Measurements from ENCODE around the gene ANKRD27.

ANKRD27 gene

GRCh38 chr19:32649751-32650150 is 25.2 kb downstream of the ANKRD27 start:
- Histone ChIP-seq H3K36me3 (ENCODE audit: insufficient read depth, low read length) (peaks cover 37% of the 10 kb centered on the region), H3K4me2 (ENCODE audit: insufficient read depth, low read length) (no peak overlapping the region), H3K27ac (ENCODE audit: low read length) (no peak overlapping the region), H3K4me1 (ENCODE audit: insufficient read depth, low read length) (no peaks in the 10 kb centered on the region), H4K20me1 (ENCODE audit: insufficient read depth, low read length) (no peaks in the 10 kb centered on the region), H3K9me3 (ENCODE audit: insufficient read depth, low read length, severe bottlenecking) (no peaks in the 10 kb centered on the region), H3K27me3 (ENCODE audit: insufficient read depth, low read length, poor library complexity) (no peaks in the 10 kb centered on the region), H3K79me2 (ENCODE audit: insufficient read depth, low read length) (peaks cover 4% of the 10 kb centered on the region; the same call in 1 of the 2 replicates), H3K4me3 (ENCODE audit: low read depth in 1 of 2, low read length in 2 of 2) (no peak overlapping the region), H3K9ac (ENCODE audit: low read depth, low read length) (no peak overlapping the region), H2AFZ (ENCODE audit: low read depth, low read length) (no peak overlapping the region)
- ATAC-seq (ENCODE audit: insufficient read depth, low read depth) (no peak), DNase-seq (no peak)
- no peak for TF ChIP-seq EZH2 (IDR thresholded peaks at IDR 0.05; ENCODE audit: borderline replicate concordance, low read depth, low read length, severe bottlenecking)
- TF ChIP-seq CTCF (IDR thresholded peaks at IDR 0.05; ENCODE audit: borderline replicate concordance, extremely low read depth, low read length, poor library complexity, severe bottlenecking) = no peak

GRCh38 chr19:32647361-32647760 is 27.6 kb downstream of the ANKRD27 start:
- Histone ChIP-seq H3K4me3 (ENCODE audit: low read depth in 1 of 2, low read length in 2 of 2) (no peak overlapping the region), H4K20me1 (ENCODE audit: insufficient read depth, low read length) (no peaks in the 10 kb centered on the region), H3K9ac (ENCODE audit: low read depth, low read length) (no peak overlapping the region), H3K4me1 (ENCODE audit: insufficient read depth, low read length) (no peaks in the 10 kb centered on the region), H2AFZ (ENCODE audit: low read depth, low read length) (no peak overlapping the region), H3K4me2 (ENCODE audit: insufficient read depth, low read length) (no peak overlapping the region), H3K27me3 (ENCODE audit: insufficient read depth, low read length, poor library complexity) (no peaks in the 10 kb centered on the region), H3K27ac (ENCODE audit: low read length) (no peak overlapping the region), H3K9me3 (ENCODE audit: insufficient read depth, low read length, severe bottlenecking) (no peaks in the 10 kb centered on the region), H3K79me2 (ENCODE audit: insufficient read depth, low read length) (no peaks in the 10 kb centered on the region), H3K36me3 (ENCODE audit: insufficient read depth, low read length) (peaks cover 54% of the 10 kb centered on the region)
- TF ChIP-seq CTCF (IDR thresholded peaks at IDR 0.05; ENCODE audit: borderline replicate concordance, extremely low read depth, low read length, poor library complexity, severe bottlenecking) (no peak), EZH2 (IDR thresholded peaks at IDR 0.05; ENCODE audit: borderline replicate concordance, low read depth, low read length, severe bottlenecking) (no peak)
- DNase-seq (no peak), ATAC-seq (ENCODE audit: insufficient read depth, low read depth) (no peak)

GRCh38 chr19:32646556-32646955 is 28.4 kb downstream of the ANKRD27 start:
- Histone ChIP-seq H3K9ac (ENCODE audit: low read depth, low read length) (no peak overlapping the region), H3K36me3 (ENCODE audit: insufficient read depth, low read length) (peaks cover 62% of the 10 kb centered on the region), H3K79me2 (ENCODE audit: insufficient read depth, low read length) (no peaks in the 10 kb centered on the region), H3K4me3 (ENCODE audit: low read depth in 1 of 2, low read length in 2 of 2) (no peak overlapping the region), H3K4me2 (ENCODE audit: insufficient read depth, low read length) (no peak overlapping the region), H2AFZ (ENCODE audit: low read depth, low read length) (no peak overlapping the region), H3K9me3 (ENCODE audit: insufficient read depth, low read length, severe bottlenecking) (no peaks in the 10 kb centered on the region), H3K27me3 (ENCODE audit: insufficient read depth, low read length, poor library complexity) (no peaks in the 10 kb centered on the region), H3K4me1 (ENCODE audit: insufficient read depth, low read length) (no peaks in the 10 kb centered on the region), H4K20me1 (ENCODE audit: insufficient read depth, low read length) (no peaks in the 10 kb centered on the region), H3K27ac (ENCODE audit: low read length) (no peak overlapping the region)
- DNase-seq (no peak), ATAC-seq (ENCODE audit: insufficient read depth, low read depth) (no peak)
- TF ChIP-seq CTCF (IDR thresholded peaks at IDR 0.05; ENCODE audit: borderline replicate concordance, extremely low read depth, low read length, poor library complexity, severe bottlenecking) (no peak), EZH2 (IDR thresholded peaks at IDR 0.05; ENCODE audit: borderline replicate concordance, low read depth, low read length, severe bottlenecking) (no peak)

GRCh38 chr19:32642771-32643170 is 32.2 kb downstream of the ANKRD27 start:
- Histone ChIP-seq H3K4me2 (ENCODE audit: insufficient read depth, low read length) (no peak overlapping the region), H3K36me3 (ENCODE audit: insufficient read depth, low read length) (peaks cover 77% of the 10 kb centered on the region)

More at GRCh38 chr19:32642771-32643170, 32.2 kb downstream of the ANKRD27 start:
- DNase-seq (peak; percentile 76), ATAC-seq (ENCODE audit: insufficient read depth, low read depth) (peak; percentile 97)
- no peaks in the 10 kb centered on the region for H3K9me3 ChIP-seq (ENCODE audit: insufficient read depth, low read length, severe bottlenecking)
- H3K27ac ChIP-seq (ENCODE audit: low read length) = no peak overlapping the region
- no peaks in the 10 kb centered on the region for H3K4me1 ChIP-seq (ENCODE audit: insufficient read depth, low read length)
- H3K79me2 ChIP-seq (ENCODE audit: insufficient read depth, low read length) = no peaks in the 10 kb centered on the region
- no peak overlapping the region for H2AFZ ChIP-seq (ENCODE audit: low read depth, low read length)
- TF ChIP-seq EZH2 (IDR thresholded peaks at IDR 0.05; ENCODE audit: borderline replicate concordance, low read depth, low read length, severe bottlenecking) (no peak), CTCF (IDR thresholded peaks at IDR 0.05; ENCODE audit: borderline replicate concordance, extremely low read depth, low read length, poor library complexity, severe bottlenecking) (no peak)
- no peak overlapping the region for H3K4me3 ChIP-seq (ENCODE audit: low read depth in 1 of 2, low read length in 2 of 2)
- no peaks in the 10 kb centered on the region for H4K20me1 ChIP-seq (ENCODE audit: insufficient read depth, low read length)
- H3K9ac ChIP-seq (ENCODE audit: low read depth, low read length) = no peak overlapping the region
- H3K27me3 ChIP-seq (ENCODE audit: insufficient read depth, low read length, poor library complexity) = no peaks in the 10 kb centered on the region

Data from DND-41 (cell line).